OCI-LY1 (cell line): ENCODE measurements around the gene DBH.

Experiments
- H2AFZ ChIP-seq: fragments of 200-600 bp; sonication (generic), shearing (Covaris generic); 2 replicates; pipeline ENCODE4 v1.6.0; 2014; ENCODE audit warnings: antibody characterized with exemption, mild to moderate bottlenecking, low read length
- H3F3A ChIP-seq: fragments of 200-600 bp; sonication (generic), shearing (Covaris generic); 2 replicates; pipeline ENCODE4 v1.6.0; 2014; ENCODE audit warnings: mild to moderate bottlenecking, antibody characterized with exemption, low read length, moderate library complexity; ENCODE audit not compliant: insufficient read depth
- H3K27ac ChIP-seq: fragments of 200-600 bp; sonication (generic); 2 replicates; pipeline ENCODE4 v1.5.1; 2014; ENCODE audit warnings: low read length, mixed run types, mild to moderate bottlenecking, low read depth; ENCODE audit not compliant: poor library complexity, severe bottlenecking
- H3K27me3 ChIP-seq: fragments of 200-600 bp; sonication (generic); 2 replicates; pipeline ENCODE4 v1.6.0; 2014; ENCODE audit warnings: antibody characterized with exemption, mild to moderate bottlenecking, low read length, moderate library complexity; ENCODE audit not compliant: insufficient read depth
- H3K36me3 ChIP-seq: fragments of 200-600 bp; sonication (generic); 2 replicates; pipeline ENCODE4 v1.6.1; 2014; ENCODE audit warnings: mild to moderate bottlenecking, antibody characterized with exemption, low read length, moderate library complexity, mixed read lengths; ENCODE audit not compliant: insufficient read depth
- H3K4me1 ChIP-seq: fragments of 200-600 bp; sonication (generic); 2 replicates; pipeline ENCODE4 v1.5.1; 2014; ENCODE audit warnings: mild to moderate bottlenecking, low read length, moderate library complexity; ENCODE audit not compliant: insufficient read depth, severe bottlenecking
- H3K4me2 ChIP-seq: fragments of 200-600 bp; sonication (generic), shearing (Covaris generic); 2 replicates; pipeline ENCODE4 v1.6.1; 2014; ENCODE audit warnings: low read length
- H3K4me3 ChIP-seq: fragments of 200-600 bp; sonication (generic); 2 replicates; pipeline ENCODE4 v1.5.1; 2014; ENCODE audit warnings: low read length, low read depth, mild to moderate bottlenecking, mixed read lengths; ENCODE audit not compliant: poor library complexity, severe bottlenecking
- H3K79me2 ChIP-seq: fragments of 200-600 bp; shearing (Covaris generic); 2 replicates; pipeline ENCODE4 v1.6.1; 2016; ENCODE audit warnings: mixed run types, low read length, mixed read lengths; ENCODE audit not compliant: insufficient read depth
- H3K9ac ChIP-seq: fragments of 200-600 bp; sonication (generic), shearing (Covaris generic); 2 replicates; pipeline ENCODE4 v1.6.1; 2014; ENCODE audit warnings: mild to moderate bottlenecking, low read length, mixed read lengths
- H3K9me2 ChIP-seq: fragments of 200-600 bp; sonication (generic), shearing (Covaris generic); 2 replicates; pipeline ENCODE4 v1.6.1; 2014; ENCODE audit warnings: low read depth, mild to moderate bottlenecking, low read length, mixed read lengths
- H3K9me3 ChIP-seq: fragments of 200-600 bp; shearing (Covaris generic); 2 replicates; pipeline ENCODE4 v1.6.1; 2014; ENCODE audit warnings: low read length, mixed read lengths
- H4K20me1 ChIP-seq: fragments of 200-600 bp; sonication (generic), shearing (Covaris generic); 2 replicates; pipeline ENCODE4 v1.6.0; 2016; ENCODE audit warnings: mild to moderate bottlenecking, low read length; ENCODE audit not compliant: insufficient read depth
- EZH2 ChIP-seq: fragments of 200-600 bp; sonication (generic), shearing (Covaris generic); IDR thresholded peaks from 2 replicates; pipeline ENCODE4 v1.8.0; 2017; ENCODE audit warnings: borderline replicate concordance, mixed run types, mild to moderate bottlenecking, antibody characterized with exemption, low read length, moderate library complexity, mixed read lengths
- TF ChIP-seq, protein P1 (sequence below): fragments of 200-600 bp; sonication (generic), shearing (Covaris generic); IDR thresholded peaks from 2 replicates; pipeline ENCODE4 v1.5.1; 2017; ENCODE audit warnings: mild to moderate bottlenecking, antibody characterized with exemption, low read length, moderate library complexity, mixed read lengths

The DBH gene

DNA sequence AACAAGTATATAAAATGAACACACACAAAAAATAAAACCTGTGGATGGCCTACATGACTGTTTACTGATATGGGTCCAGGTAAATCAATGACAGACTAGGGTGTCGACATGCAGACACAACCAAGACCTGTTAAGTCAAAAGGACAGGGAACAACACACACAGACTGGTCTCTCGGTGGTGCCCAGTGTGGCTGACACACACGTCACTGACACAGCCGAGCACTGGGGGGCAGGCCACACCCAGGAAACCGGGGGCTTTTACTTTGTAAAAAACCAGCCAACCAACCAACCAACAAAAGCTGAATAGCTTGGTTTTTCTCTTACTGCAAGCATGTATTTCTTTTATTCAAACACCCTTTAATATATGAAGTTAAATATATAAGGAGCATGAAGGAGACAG, 31.9 kb upstream of the DBH start:
- no peaks in the 10 kb centered on the region for H3F3A ChIP-seq
- H3K27me3 ChIP-seq: peaks cover 5% of the 10 kb centered on the region; the same call in 1 of the 2 replicates
- no peaks in the 10 kb centered on the region for H3K9me3 ChIP-seq
- no peaks in the 10 kb centered on the region for H3K9me2 ChIP-seq
- H3K79me2 ChIP-seq: no peaks in the 10 kb centered on the region
- no peaks in the 10 kb centered on the region for H3K36me3 ChIP-seq
- H3K9ac ChIP-seq: no peak overlapping the region
- H3K27ac ChIP-seq: no peak overlapping the region
- no peaks in the 10 kb centered on the region for H4K20me1 ChIP-seq
- H3K4me1 ChIP-seq: no peaks in the 10 kb centered on the region
- TF ChIP-seq, protein P1, sequence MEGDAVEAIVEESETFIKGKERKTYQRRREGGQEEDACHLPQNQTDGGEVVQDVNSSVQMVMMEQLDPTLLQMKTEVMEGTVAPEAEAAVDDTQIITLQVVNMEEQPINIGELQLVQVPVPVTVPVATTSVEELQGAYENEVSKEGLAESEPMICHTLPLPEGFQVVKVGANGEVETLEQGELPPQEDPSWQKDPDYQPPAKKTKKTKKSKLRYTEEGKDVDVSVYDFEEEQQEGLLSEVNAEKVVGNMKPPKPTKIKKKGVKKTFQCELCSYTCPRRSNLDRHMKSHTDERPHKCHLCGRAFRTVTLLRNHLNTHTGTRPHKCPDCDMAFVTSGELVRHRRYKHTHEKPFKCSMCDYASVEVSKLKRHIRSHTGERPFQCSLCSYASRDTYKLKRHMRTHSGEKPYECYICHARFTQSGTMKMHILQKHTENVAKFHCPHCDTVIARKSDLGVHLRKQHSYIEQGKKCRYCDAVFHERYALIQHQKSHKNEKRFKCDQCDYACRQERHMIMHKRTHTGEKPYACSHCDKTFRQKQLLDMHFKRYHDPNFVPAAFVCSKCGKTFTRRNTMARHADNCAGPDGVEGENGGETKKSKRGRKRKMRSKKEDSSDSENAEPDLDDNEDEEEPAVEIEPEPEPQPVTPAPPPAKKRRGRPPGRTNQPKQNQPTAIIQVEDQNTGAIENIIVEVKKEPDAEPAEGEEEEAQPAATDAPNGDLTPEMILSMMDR: peak; percentile 8; the same call in 1 of the 2 replicates
- no peak for TF ChIP-seq EZH2
- no peak overlapping the region for H2AFZ ChIP-seq
- no peak overlapping the region for H3K4me2 ChIP-seq
- no peak overlapping the region for H3K4me3 ChIP-seq

DNA sequence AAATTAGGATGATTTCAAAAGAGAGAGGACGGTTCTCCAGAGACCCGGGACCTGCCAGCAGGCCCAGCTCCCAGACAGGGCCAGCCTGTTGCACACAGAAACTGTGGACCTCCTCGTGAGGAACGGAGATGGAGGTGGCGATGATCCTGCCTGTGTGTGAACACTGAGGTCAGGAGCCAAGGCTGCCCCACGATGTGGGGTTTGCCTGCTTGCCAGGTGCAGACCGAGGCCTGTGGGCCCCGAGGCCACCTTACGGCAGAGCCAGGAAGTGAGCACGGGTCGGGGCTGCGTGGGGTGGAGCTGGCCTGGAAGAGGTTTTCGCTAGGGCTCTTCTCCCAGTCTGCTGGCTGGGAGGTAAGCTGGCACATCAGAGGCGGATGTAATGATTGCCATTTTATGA, 31.3 kb upstream of the DBH start:
- Histone ChIP-seq H3K36me3 (no peaks in the 10 kb centered on the region), H3K27me3 (peaks cover 5% of the 10 kb centered on the region; the same call in 1 of the 2 replicates), H3K27ac (no peak overlapping the region), H2AFZ (no peak overlapping the region), H3K9ac (no peak overlapping the region), H3K4me1 (no peaks in the 10 kb centered on the region), H3K4me3 (no peak overlapping the region), H3K9me3 (no peaks in the 10 kb centered on the region), H4K20me1 (no peaks in the 10 kb centered on the region), H3K9me2 (no peaks in the 10 kb centered on the region), H3K79me2 (no peaks in the 10 kb centered on the region), H3K4me2 (no peak overlapping the region), H3F3A (no peaks in the 10 kb centered on the region)
- no peak for TF ChIP-seq EZH2
- TF ChIP-seq, protein P1: no peak

GRCh38 chr9:133605446-133605845, 30.7 kb upstream of the DBH start:
- Histone ChIP-seq H3K9ac (no peak overlapping the region), H3K9me2 (no peaks in the 10 kb centered on the region), H3K9me3 (no peaks in the 10 kb centered on the region), H2AFZ (no peak overlapping the region), H3K79me2 (no peaks in the 10 kb centered on the region), H3K4me2 (no peak overlapping the region), H3K36me3 (no peaks in the 10 kb centered on the region), H3K27me3 (peaks cover 5% of the 10 kb centered on the region; the same call in 1 of the 2 replicates), H3K4me3 (no peak overlapping the region), H4K20me1 (no peaks in the 10 kb centered on the region), H3F3A (no peaks in the 10 kb centered on the region), H3K27ac (no peak overlapping the region), H3K4me1 (no peaks in the 10 kb centered on the region)
- TF ChIP-seq, protein P1: no peak
- no peak for TF ChIP-seq EZH2
